ENCODE data around the gene DKK3.

DKK3 gene

DNA sequence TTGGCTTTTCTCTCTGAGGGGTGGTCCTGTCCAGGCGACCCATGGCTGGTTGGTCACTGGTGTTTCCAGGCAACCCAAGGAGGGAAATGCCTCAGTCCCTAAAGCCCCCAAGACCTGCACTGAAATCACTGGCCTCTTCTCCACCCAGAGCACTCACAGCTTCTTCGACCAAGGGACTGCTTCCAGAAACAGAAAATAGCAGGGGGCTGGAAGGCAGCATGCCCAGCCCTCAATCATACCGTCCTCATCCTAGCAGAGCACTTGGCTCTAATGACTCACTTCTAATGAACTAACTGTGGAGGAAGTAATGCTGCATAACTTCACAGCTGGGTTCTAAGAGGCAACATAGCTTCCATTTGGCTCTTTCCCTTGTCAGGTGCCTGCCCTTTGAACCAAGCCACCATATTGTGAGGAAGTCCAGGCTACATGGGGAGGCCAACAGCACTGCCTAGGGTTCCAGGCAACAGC lies 27.6 kb downstream of the DKK3 start:
- DNase-seq, result no peak

DNA sequence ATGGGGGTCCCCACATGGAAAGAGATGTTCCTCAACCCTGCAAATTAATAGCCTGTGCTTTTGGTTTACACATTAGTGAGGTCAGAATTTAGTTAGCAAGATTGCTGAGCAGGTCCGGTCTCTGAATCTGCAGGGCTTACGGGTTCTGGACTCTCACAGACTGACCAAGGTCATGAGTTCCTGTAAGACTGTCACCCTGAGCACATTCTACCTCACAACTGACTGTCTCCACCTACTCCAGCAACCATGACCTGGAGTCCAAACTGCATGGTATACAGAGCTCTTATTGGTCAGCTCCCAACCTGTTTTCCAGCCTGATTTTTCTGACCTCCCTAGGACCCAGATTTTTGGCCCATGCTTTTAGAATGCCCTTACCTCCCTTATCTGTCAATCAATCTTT lies 28.2 kb downstream of the DKK3 start:
- no peak for DNase-seq

DNA sequence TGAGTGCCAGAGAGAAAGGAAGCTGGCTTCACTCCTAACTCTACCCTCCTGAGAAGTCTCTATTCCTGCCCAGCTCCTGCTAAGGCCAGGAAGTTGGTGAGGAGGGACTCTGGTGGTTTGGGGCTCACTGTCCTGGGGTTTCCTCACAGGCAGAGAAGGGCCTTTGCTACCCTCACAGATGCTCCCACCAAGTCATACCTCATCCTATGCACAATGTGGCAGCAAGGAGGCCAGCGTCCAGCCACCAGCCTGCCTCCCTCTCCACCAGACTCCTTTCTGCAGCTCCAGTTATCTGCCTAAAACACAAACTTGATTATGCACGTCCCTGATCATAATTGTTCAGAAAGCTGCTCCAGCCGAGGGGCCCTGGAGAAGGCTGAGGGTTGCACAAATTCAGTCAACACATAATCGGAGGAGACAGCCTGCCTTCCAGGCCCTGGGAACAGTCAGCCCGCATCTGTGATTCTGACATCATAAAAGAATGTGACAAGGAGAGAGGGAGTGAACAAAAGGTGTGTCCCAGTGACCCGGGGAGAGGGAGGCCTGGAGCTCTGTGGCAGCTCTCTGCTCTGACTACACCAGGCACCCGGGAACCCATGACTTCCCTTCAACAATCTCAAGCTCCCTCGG lies 28.8 kb downstream of the DKK3 start:
- no peak for DNase-seq

DNA sequence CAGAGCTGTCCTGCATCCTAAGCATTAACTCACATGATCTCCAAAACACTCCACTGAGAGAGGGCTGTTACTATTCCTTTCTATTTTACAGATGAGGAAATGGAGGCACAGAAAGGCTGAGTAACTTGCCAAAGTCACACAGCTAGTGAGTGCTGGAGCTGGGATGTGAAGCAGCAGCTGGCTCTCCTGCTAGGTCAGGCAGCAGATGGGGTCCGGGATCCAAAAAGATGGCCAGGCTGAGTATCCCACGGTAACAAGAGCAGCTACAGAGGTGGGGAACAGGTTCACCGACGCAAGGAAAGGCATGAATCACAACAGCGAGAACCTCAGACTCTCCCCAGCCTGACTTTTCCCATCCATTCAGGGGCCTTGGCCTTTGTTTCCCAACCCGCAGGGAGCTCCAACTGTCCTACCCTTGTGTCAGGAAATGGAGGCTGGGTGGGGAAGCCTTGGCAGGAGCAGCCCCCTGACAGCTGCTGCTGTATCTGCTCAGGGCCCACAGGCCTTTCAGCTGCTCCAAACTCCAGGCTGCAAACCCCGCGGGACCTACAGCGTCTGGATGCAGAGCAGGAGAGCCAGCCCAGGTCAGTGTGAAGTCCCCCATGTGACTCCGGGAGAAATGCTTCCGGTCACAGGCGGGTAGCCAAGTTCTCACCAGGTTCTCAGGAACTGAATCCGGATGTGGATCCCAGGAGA lies 29.5 kb downstream of the DKK3 start:
- DNase-seq, result no peak

DNA sequence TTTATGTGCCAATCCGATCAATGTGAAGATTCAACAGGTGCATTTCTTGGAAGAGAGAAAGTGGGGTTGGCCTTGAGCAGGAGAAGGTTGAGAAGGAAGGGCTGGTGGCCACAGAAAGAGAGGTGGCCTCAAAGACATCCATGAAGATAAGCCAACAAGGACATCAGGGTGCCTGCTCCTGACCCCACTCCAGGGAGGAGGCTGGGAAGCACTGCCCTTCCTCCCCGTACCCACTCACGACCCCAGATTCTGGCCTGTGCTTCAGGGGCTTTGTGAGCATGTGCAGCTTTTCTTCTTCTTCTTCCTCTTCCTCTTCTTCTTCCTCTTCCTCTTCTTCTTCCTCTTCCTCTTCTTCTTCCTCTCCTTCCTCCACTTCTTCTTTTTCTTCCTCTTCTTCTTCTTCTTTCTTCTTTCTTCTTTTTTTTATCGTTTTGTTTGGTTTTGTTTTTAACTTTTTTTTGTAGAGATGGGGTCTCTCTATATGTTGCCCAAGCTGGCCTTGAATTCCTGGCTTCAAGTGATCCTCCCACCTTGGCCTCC lies 30.3 kb downstream of the DKK3 start:
- no peak for DNase-seq

DNA sequence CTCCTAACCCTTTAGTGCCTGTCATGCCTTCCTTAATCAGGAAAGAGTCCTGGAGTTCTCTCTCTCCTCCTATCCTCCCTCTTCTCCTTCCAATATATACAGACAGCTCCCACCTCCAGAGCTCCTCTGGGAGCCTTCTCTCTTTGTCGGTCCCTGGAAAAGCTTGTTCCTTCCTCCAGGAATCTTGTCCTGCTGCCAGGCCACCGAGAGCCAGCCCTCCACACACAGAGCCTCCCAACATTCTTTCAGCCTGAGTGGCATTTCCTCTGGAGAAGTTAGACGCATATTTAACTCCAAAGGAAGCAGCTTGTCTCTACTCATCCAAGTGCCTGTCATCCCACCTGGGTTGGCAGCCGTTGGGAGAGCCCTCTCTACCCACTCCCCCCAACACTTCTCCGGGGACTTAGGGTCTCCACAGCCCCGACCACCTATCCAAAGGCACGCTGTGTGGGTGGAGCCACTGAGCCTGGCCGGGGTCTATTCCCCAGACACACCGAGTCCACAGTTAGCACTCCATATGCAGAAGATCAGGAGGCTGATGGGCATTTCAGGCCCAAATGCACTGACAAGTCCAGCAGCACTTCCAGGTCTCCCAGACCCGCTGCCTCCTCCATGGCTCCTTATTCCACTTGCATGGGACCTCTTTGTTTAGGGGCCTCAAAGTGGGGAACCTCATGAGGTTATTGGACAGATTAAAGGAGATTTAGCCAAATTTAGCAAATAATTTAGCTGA lies 31.1 kb downstream of the DKK3 start:
- no peak for DNase-seq

DNA sequence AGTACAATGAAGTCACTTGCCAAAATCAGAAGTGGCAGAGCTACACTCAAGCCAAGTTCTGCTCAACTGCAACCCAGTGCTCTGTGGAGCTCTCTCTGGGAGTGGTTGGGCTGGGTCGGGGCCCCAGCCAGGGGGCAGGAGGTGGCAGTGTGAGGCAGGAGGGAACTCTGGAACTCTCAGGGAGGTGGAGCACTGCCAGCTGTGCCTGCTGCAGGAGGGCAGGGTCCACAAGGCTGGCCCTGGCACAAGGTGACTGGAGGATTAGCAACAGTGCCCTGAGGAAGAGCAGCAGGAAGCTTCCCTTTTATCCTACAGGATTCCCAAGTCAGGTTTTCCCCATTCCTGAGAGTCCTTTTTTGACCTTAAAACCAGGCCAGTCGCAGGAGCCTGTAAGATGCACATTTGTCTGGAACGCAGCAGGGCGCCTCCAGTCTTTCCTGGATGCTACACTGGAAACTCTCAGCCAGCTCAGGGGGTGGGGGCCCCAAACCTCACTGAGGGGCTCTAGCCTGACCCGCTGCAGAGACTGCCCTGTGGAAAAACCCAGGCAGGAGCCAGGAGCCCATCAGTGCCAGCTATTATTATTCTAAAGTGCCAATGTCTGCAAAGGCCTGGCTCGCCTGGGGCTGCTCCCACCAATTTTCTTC lies 31.8 kb downstream of the DKK3 start:
- no peak for DNase-seq

DNA sequence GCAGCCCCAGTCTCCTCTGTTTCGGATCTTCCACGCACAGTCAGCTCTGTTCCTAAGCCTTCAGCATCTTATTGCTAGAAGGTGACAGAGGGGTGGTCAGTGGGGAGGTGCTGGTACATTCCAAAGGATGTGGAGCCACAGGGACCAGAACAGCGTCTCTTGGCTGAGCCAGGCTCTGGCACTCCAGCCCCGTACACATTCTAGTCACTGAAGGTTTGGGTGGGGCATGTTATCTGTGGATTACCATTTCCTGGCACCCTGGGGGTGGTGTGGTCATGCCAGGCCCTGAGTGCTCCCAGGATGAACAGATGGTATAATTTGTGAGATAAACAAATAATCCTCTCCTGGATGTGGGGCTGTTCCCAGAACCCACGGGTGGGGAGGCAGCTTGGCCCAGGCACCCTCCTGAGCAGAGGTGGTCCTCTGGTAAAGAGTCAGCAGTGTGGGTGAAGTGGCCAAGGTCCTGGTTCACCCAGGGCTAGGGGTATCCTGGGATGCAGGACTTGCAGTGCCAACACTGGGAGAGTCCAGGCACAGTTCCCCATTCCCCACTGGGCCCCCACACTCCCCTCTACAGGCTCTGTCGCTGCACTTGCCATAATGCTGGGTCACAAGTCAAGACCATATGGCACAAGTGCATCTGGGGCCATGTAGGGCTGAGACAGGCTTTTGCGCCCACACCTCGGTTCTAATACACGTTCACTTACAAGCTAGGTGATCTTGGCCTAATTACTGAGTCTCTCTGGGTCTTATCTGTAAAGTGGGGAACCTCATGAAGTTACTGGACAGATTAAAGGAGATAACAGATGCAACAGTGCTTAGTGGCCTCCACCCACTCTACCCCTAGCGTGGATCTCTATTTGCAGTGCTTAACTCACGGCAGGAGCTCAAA lies 33.0 kb downstream of the DKK3 start:
- DNase-seq, result no peak

DNA sequence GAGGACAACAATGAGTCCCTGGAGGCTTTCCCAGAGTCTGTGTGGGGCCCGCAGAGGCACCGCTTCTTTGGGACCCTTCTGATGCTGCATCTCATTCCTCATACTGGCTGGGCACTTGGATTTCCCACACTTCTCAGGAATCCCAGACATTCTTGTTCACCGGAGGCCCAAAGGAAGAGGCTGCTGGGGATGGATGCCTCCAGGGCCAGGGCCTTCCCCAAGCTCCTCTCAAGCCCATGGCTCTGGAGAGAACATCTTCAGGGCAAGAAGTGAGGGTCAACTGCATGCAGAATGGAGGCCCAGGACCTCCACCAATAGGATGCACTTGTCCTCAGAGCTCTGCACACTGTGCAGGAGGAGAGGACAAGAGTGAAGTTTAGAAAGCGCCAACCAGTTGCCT lies 34.6 kb downstream of the DKK3 start:
- DNase-seq, result no peak

DNA sequence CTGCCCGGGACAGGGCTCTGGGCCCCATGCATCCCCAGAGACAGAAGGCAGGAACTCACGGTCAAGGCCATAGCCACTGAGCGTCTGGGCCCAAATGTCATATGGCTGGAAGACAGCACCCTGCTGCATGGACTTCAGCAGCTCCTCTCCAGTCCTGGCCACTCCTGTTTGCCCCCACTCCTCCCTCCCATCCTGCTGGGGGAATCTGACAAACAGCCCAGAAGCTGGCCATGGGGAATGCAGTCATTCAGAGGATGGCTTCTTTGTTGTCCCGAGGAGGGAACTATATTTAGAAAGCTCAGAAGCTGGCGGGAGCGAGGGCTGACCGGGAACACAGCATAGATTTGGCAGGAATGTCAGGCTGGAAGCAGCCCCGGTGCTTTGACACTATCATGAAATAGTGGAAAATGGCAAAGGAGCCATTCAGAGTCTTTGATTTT lies 35.0 kb downstream of the DKK3 start:
- no peak for DNase-seq

DNA sequence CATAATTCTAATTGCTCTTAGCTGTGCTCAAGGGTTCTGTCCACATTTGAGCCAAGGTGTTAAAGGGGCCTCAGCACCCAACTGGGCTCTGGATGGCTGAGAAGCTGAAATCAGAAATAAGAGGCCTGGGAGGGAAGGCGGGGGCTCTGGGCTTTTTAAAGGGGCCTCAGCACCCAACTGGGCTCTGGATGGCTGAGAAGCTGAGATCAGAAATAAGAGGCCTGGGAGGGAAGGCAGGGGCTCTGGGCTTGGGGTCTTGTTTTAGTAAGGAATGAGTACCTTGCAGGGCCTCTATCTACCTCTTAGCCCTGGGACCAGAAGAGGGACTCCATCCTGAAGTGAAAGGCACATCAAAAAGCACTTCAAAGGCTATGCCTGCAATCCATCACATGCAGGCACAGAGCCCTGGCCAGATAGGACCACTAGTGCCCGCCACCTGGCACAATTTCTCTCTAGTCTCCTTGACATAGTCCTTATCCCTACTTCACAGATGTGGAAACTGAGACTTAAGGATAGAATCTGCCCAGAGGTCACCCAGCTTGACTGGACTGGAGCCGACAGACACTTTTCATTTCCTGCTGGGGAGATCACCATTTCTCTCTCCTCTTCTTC lies 35.6 kb downstream of the DKK3 start:
- DNase-seq, result no peak

DNA sequence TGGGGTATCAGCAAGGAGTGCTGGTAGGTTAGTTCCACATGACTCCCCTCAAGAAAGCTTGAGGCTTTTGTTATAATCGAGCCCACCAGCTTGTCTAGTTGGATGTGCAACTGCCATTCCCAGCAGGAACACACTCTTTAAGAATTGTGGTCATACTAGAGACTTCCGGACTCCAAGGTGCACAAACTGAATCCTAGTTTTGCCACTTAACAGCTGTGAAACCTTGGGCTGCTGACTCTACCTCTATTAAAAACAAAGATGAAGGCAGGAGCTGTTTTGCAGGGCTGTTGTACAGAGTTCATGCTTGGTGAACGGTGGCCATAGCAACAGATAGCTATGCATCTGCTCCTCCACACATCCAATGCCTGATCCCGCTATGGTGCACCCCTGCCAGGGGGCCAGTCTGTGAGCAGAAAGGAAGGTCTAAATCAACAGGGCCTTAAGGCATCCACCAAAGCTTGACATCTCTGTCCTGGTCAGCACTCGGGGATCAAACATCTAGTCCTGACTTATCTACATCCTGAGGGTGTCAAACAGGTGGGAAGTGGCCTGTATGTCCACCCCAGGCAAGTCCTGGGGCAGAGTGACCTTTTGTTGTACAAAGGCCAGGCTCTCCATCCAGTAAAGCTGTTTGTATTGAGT lies 36.4 kb downstream of the DKK3 start:
- DNase-seq, result no peak

DNA sequence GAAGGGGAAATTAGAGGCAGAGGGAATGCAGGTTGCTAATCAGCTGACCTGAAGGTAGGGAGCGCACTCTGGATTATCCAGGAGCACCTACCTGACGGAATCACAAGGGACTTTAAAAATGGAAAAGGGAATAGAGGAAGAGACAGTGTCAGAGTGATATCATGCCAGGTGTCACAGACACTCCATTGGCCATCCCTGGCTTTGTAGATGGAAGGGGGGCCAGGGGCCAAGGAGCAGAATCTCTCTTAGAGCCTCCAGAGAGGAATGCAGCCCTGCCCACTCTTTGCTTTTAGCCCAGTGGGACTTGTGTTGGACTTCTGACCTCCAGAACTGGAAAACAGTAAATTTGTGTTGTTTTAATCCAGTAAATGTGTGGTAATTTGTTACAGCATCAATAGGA lies 37.9 kb downstream of the DKK3 start:
- no peak for DNase-seq

DNA sequence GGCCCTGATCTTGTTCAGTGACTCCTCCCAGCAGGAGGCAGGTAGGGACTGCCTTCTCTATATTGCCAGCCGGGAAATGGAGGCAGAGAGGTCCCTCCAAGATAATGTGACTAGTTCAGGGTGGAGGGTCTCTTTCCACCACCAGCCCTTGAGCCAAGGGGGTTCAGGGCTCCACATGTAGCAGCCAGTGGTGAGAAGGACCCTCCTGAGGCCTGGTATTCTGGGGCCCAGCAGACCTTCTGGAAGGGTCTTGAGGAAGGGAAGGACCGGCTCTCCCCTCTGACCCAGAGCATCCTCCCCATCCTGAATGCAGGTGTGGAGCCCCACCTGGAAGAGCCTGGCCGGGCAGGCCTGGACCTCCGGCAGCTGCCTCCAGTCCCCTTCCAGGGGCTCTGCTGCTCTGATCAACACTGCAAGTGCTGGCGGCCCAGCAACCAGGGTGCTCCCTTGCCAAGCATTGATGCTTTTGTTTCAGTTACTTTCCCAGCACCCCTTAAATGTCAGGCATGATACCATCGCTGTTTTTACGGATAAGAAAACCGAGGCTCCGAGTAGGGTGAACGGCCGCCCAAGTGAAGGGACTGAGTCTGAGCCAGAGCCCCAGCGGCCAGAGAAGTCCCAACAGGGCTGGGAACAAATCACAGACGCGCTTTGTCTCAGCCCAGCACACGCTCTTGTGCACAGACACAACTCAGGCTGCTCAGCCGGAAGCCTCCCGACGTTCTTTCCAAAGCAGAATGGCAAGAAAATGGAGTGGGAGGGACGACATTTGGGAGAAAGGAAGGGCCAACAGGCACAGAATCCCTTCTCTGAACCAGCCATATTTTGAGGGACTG lies 38.8 kb downstream of the DKK3 start:
- no peak for DNase-seq

DNA sequence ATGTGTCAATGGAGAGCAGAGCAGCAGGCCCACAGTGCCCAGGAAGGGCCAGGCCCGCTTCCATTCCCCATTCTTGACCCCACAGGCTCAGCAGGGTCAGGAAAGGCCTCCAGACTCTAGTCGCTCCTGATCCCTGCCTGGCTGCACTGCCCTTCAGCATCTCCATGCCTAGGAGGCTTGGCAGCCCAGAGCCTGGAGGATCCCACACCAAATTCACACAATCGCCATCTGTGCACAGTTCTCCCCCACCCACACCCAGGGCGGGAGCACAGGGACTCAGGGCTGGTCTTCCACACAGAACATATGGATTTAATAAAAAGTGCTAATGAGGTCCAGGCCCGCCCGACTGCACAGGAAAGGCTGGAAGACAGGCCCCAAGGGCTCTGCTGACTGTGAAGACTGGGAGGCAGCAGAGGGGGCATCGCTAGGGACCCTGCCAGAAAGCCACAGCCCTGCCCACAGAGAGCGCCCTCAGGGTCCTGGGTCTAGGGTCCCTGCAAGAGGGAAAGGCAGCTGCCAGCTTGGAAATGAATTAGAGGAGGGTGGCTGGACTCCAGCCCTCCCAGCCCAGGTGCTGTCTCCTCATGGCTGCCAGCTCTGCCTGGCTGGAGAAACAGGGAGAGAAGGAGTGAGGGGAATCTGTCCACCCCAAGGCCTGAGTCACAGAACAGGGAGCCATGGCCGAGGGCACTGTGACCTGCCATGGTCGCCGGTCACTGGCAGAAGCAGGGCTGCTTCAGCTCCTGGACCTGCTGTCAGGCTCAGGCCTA lies 39.7 kb downstream of the DKK3 start:
- no peak for DNase-seq

DNA sequence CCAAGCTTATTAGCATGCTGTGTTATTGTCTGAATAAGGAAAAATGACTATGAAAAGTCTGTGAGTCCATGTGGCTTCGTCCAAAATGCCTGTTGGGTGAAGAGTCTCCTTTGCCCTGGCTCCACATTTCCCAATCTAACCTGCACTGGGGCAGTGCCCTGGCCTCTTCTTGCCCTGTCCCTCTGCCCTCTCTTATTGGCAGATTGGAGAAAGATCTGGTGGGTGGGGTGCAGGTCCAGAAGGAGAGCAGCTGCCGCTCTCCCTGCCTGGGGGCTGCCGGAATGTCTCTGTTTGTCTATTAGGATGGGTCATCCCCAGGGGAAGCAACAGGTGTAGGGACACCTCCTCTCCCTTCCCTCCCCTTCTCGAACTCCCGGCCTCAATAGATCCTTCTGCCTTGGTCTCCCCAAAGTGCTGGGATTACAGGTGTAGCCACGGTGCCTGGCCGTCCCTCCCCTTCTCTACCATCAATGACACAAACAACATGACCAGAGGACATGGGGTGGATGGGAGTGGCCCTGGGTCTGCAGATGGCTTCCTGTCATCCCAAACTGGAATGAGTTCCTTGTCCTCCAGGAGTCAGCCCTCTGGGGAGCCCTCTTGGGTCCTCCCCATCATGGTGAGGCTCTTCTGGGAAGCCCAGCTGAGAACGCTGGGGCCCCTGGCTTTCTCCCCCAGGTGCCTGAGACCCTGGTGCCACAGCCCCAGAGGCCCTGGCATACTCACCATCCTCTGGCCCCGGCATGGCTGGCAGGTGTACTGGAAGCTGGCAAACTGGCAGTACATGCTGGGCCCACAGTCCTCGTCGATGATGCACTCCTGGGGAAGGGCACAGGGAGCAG lies 40.5 kb downstream of the DKK3 start:
- no peak for DNase-seq

DNA sequence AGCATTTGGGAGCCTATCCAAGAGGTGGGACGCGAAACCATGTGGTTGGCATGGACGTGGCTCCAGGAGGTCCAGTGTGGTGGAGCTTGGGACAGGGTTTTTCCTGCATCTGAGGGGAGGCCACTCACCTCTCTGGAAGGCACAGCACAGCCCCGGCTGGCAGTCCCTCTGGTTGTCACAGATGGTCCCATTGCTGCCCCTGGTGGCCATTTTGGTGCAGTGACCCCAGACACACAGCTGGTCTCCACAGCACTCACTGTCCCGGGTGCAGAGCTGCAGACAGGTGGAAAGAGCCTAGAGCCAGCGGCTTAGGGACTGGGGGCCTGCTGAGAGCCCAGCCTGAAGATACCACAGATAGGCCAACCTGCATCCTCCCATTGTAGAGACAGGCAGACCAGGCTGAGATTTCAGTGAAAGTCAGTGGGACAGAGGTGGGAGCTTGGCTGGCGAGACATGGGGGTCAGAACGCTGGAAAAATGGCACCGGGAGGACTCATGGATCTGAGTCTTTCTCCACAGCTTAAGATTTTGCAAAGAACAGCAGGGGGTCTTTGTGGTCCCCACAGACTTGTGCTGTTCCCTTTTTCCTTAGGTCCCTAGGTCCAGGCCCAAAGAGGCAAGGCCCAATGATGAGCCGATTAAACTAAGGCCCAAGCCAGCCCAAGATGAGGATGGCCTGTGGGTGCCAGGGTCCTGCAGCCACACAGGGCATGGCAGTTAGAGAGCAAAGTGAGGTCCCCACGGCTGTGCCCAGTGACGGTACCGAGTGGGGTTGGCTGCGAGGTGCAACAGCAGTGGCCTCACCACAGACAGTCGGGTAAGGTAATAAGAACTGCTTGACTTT lies 41.4 kb downstream of the DKK3 start:
- DNase-seq, result peak; percentile 70

DNA sequence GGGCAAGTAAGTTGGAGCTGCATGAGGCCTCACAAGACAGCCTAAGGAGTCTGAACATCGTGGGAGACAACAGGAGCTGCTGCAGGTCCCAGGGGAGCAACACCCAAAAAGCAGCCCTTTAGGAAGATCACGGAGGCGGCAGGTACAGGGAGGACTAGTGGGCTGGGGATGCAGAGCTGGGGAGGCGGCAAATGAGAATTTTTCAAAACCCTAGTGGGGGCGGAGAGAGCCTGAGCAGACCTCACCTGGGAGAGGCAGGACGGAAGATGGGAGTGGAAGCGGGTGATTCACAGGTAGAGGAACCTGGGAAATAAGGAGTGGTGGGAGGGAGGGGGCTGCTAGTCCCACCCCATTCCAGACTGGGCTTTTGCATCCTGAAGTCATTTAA lies 42.1 kb downstream of the DKK3 start:
- no peak for DNase-seq

Measured in activated CD4-positive, CD25-positive, alpha-beta regulatory T cell treated with anti-CD3 and anti-CD28 coated beads, Interleukin-2, amount 50 U/mL, for 72 hours (primary cell).